ENCODE results near the gene CALU. TPM values are rescaled to one million over a fixed set of nuclear protein-coding genes. Genes with fewer than 3 reads are reported as not detected.

Gene CALU
- total and polyA plus RNA-seq, 2 donors (not counting 1 experiment from before 2014, with no cell fraction given): 5.1 to 11.2 TPM

GRCh38 chr7:128724743-128725142 lies 14.4 kb upstream of the CALU start:
- no peaks in the 10 kb centered on the region for H3K9me3 Mint-ChIP-seq (ENCODE audit: insufficient read depth)
- no peak for ATAC-seq (ENCODE audit: low read depth)
- H3K36me3 ChIP-seq (replicated peaks in 1 of 2; ENCODE audit: control extremely low read depth in 1 of 2, control insufficient read depth in 1 of 2, extremely low read depth in 1 of 2, insufficient read depth in 2 of 2, low read length in 1 of 2): no peaks in the 10 kb centered on the region
- H3K9ac ChIP-seq (ENCODE audit: low read length): no peak overlapping the region
- H3K79me2 ChIP-seq (ENCODE audit: control insufficient read depth, insufficient read depth, low read length): no peaks in the 10 kb centered on the region
- H3K27me3 ChIP-seq (replicated peaks in 1 of 4; ENCODE audit: control extremely low read depth in 1 of 4, control insufficient read depth in 3 of 4, insufficient read depth in 4 of 4, low read length in 3 of 4): peaks cover 0 to 5% (median 0%) of the 10 kb centered on the region in 4 experiments
- H3K27me3 Mint-ChIP-seq: peaks cover 4% of the 10 kb centered on the region
- DNase-seq: no peak
- ChIA-PET POLR2A (no interaction called here), CTCF (interaction anchor here (1.1 kb wide), 2 partner anchors 15 to 23 kb away, joined by 3 read pairs; no protein-coding TSS in a partner anchor)
- H3K27ac ChIP-seq (ENCODE audit: low read length in 2 of 2): no peak overlapping the region
- H3K4me1 Mint-ChIP-seq: no peaks in the 10 kb centered on the region
- H3K4me3 Mint-ChIP-seq: no peak overlapping the region
- H3K4me1 ChIP-seq (ENCODE audit: control insufficient read depth in 2 of 2, insufficient read depth in 2 of 2, low read length in 2 of 2): peaks cover 0 to 5% of the 10 kb centered on the region in 2 donors
- WGBS (ENCODE audit: insufficient coverage): 100% methylated on average over 4 of the region's 5 CpGs
- H3K4me3 ChIP-seq (ENCODE audit: control extremely low read depth in 1 of 5, extremely low read depth in 1 of 5, insufficient read depth in 1 of 5, low read depth in 2 of 5, low read length in 4 of 5): no peak overlapping the region
- intact Hi-C loops (cut with micrococcal nuclease): no loop called here
- TF ChIP-seq CTCF (IDR thresholded peaks at IDR 0.05) (no peak), EZH2 (IDR thresholded peaks at IDR 0.05; ENCODE audit: borderline replicate concordance, insufficient read depth, low read depth, low read length, poor library complexity, severe bottlenecking) (no peak)
- no peak overlapping the region for H3K4me2 ChIP-seq (replicated peaks; ENCODE audit: low read depth, low read length, poor library complexity, severe bottlenecking)
- H3K27ac Mint-ChIP-seq: no peak overlapping the region
- H2AFZ ChIP-seq (ENCODE audit: insufficient read depth, low read depth, low read length, poor library complexity, severe bottlenecking): no peak overlapping the region
- no peaks in the 10 kb centered on the region for H4K20me1 ChIP-seq (ENCODE audit: control insufficient read depth, insufficient read depth, low read length, poor library complexity, severe bottlenecking)
- H3K9me3 ChIP-seq (ENCODE audit: control extremely low read depth in 1 of 3, control insufficient read depth in 2 of 3, insufficient read depth in 1 of 3, low read length in 2 of 3): peaks cover 0 to 5% (median 0%) of the 10 kb centered on the region in 3 donors

GRCh38 chr7:128725531-128725930 lies 13.6 kb upstream of the CALU start:
- Mint-ChIP-seq H3K27ac (no peak overlapping the region), H3K27me3 (peaks cover 4% of the 10 kb centered on the region), H3K4me1 (no peaks in the 10 kb centered on the region), H3K9me3 (ENCODE audit: insufficient read depth) (no peaks in the 10 kb centered on the region), H3K4me3 (no peak overlapping the region)
- Histone ChIP-seq H3K4me1 (ENCODE audit: control insufficient read depth in 2 of 2, insufficient read depth in 2 of 2, low read length in 2 of 2) (peaks cover 0 to 5% of the 10 kb centered on the region in 2 donors), H3K27ac (ENCODE audit: low read length in 2 of 2) (no peak overlapping the region), H3K4me3 (ENCODE audit: control extremely low read depth in 1 of 5, extremely low read depth in 1 of 5, insufficient read depth in 1 of 5, low read depth in 2 of 5, low read length in 4 of 5) (no peak overlapping the region), H3K27me3 (replicated peaks in 1 of 4; ENCODE audit: control extremely low read depth in 1 of 4, control insufficient read depth in 3 of 4, insufficient read depth in 4 of 4, low read length in 3 of 4) (peaks cover 0 to 7% (median 0%) of the 10 kb centered on the region in 4 experiments), H3K4me2 (replicated peaks; ENCODE audit: low read depth, low read length, poor library complexity, severe bottlenecking) (no peak overlapping the region), H4K20me1 (ENCODE audit: control insufficient read depth, insufficient read depth, low read length, poor library complexity, severe bottlenecking) (no peaks in the 10 kb centered on the region), H3K79me2 (ENCODE audit: control insufficient read depth, insufficient read depth, low read length) (no peaks in the 10 kb centered on the region), H3K9me3 (ENCODE audit: control extremely low read depth in 1 of 3, control insufficient read depth in 2 of 3, insufficient read depth in 1 of 3, low read length in 2 of 3) (peaks cover 0 to 5% (median 0%) of the 10 kb centered on the region in 3 donors), H3K36me3 (replicated peaks in 1 of 2; ENCODE audit: control extremely low read depth in 1 of 2, control insufficient read depth in 1 of 2, extremely low read depth in 1 of 2, insufficient read depth in 2 of 2, low read length in 1 of 2) (no peaks in the 10 kb centered on the region), H3K9ac (ENCODE audit: low read length) (no peak overlapping the region), H2AFZ (ENCODE audit: insufficient read depth, low read depth, low read length, poor library complexity, severe bottlenecking) (no peak overlapping the region)
- ATAC-seq (ENCODE audit: low read depth) (no peak), DNase-seq (no peak)
- 100% methylated on average over 2 of the region's 2 CpGs for WGBS (ENCODE audit: insufficient coverage)
- TF ChIP-seq CTCF (IDR thresholded peaks at IDR 0.05) (no peak), EZH2 (IDR thresholded peaks at IDR 0.05; ENCODE audit: borderline replicate concordance, insufficient read depth, low read depth, low read length, poor library complexity, severe bottlenecking) (no peak)
- intact Hi-C loops (cut with micrococcal nuclease): no loop called here
- ChIA-PET CTCF (interaction anchor here (1.1 kb wide), 2 partner anchors 14 to 23 kb away, joined by 3 read pairs; no protein-coding TSS in a partner anchor), POLR2A (no interaction called here)

Measured in B cell (primary cell).